ENCODE data around the gene POLR2L.
A peak's percentile ranks its signal among the peaks of the same experiment; 100 is the strongest.

The POLR2L gene

GRCh38 chr11:868394-868793 lies 26.1 kb upstream of the POLR2L start:
- H3K4me1 ChIP-seq (ENCODE audit: control insufficient read depth, low read depth, low read length), result peaks cover 9% of the 10 kb centered on the region

GRCh38 chr11:867856-868358 lies 25.6 kb upstream of the POLR2L start:
- Histone ChIP-seq H3K9ac (ENCODE audit: low read length) (no peak overlapping the region), H3K36me3 (ENCODE audit: control insufficient read depth, low read depth, low read length) (no peaks in the 10 kb centered on the region), H3K27me3 (ENCODE audit: control insufficient read depth, insufficient read depth, low read length) (no peaks in the 10 kb centered on the region), H3K9me3 (ENCODE audit: control insufficient read depth, low read depth, low read length) (no peaks in the 10 kb centered on the region), H3K27ac (ENCODE audit: low read length) (no peak overlapping the region), H3K4me1 (ENCODE audit: control insufficient read depth, low read depth, low read length) (peaks cover 13% of the 10 kb centered on the region), H3K4me3 (ENCODE audit: low read length) (no peak overlapping the region)

More at GRCh38 chr11:868394-868793, 26.1 kb upstream of the POLR2L start:
- Histone ChIP-seq H3K4me3 (ENCODE audit: low read length) (no peak overlapping the region), H3K27ac (ENCODE audit: low read length) (no peak overlapping the region), H3K9me3 (ENCODE audit: control insufficient read depth, low read depth, low read length) (no peaks in the 10 kb centered on the region), H3K9ac (ENCODE audit: low read length) (no peak overlapping the region), H3K27me3 (ENCODE audit: control insufficient read depth, insufficient read depth, low read length) (no peaks in the 10 kb centered on the region), H3K36me3 (ENCODE audit: control insufficient read depth, low read depth, low read length) (no peaks in the 10 kb centered on the region)

- Histone ChIP-seq H3K4me3 (ENCODE audit: low read length) (no peak overlapping the region), H3K4me1 (ENCODE audit: control insufficient read depth, low read depth, low read length) (peaks cover 25% of the 10 kb centered on the region), H3K27me3 (ENCODE audit: control insufficient read depth, insufficient read depth, low read length) (no peaks in the 10 kb centered on the region), H3K27ac (ENCODE audit: low read length) (no peak overlapping the region), H3K9me3 (ENCODE audit: control insufficient read depth, low read depth, low read length) (no peaks in the 10 kb centered on the region), H3K36me3 (ENCODE audit: control insufficient read depth, low read depth, low read length) (no peaks in the 10 kb centered on the region), H3K9ac (ENCODE audit: low read length) (no peak overlapping the region)
Observed at GRCh38 chr11:866481-866880, 24.2 kb upstream of the POLR2L start.

- no peak overlapping the region for H3K9ac ChIP-seq (ENCODE audit: low read length)
- H3K4me3 ChIP-seq (ENCODE audit: low read length), result no peak overlapping the region
- H3K27ac ChIP-seq (ENCODE audit: low read length), result no peak overlapping the region
- H3K36me3 ChIP-seq (ENCODE audit: control insufficient read depth, low read depth, low read length), result no peaks in the 10 kb centered on the region
- no peaks in the 10 kb centered on the region for H3K9me3 ChIP-seq (ENCODE audit: control insufficient read depth, low read depth, low read length)
- H3K27me3 ChIP-seq (ENCODE audit: control insufficient read depth, insufficient read depth, low read length), result peaks cover 4% of the 10 kb centered on the region
- peaks cover 25% of the 10 kb centered on the region for H3K4me1 ChIP-seq (ENCODE audit: control insufficient read depth, low read depth, low read length)
Observed at GRCh38 chr11:865462-866430, 23.4 kb upstream of the POLR2L start.

GRCh38 chr11:864898-865297 lies 22.6 kb upstream of the POLR2L start:
- Histone ChIP-seq H3K4me3 (ENCODE audit: low read length) (no peak overlapping the region), H3K36me3 (ENCODE audit: control insufficient read depth, low read depth, low read length) (no peaks in the 10 kb centered on the region), H3K27me3 (ENCODE audit: control insufficient read depth, insufficient read depth, low read length) (peaks cover 5% of the 10 kb centered on the region), H3K9me3 (ENCODE audit: control insufficient read depth, low read depth, low read length) (no peaks in the 10 kb centered on the region), H3K4me1 (ENCODE audit: control insufficient read depth, low read depth, low read length) (peaks cover 21% of the 10 kb centered on the region), H3K27ac (ENCODE audit: low read length) (no peak overlapping the region), H3K9ac (ENCODE audit: low read length) (no peak overlapping the region)

- H3K9ac ChIP-seq (ENCODE audit: low read length), result no peak overlapping the region
- H3K4me3 ChIP-seq (ENCODE audit: low read length), result no peak overlapping the region
- H3K27ac ChIP-seq (ENCODE audit: low read length), result no peak overlapping the region
- peaks cover 21% of the 10 kb centered on the region for H3K4me1 ChIP-seq (ENCODE audit: control insufficient read depth, low read depth, low read length)
- H3K36me3 ChIP-seq (ENCODE audit: control insufficient read depth, low read depth, low read length), result no peaks in the 10 kb centered on the region
- peaks cover 5% of the 10 kb centered on the region for H3K27me3 ChIP-seq (ENCODE audit: control insufficient read depth, insufficient read depth, low read length)
- no peaks in the 10 kb centered on the region for H3K9me3 ChIP-seq (ENCODE audit: control insufficient read depth, low read depth, low read length)
Observed at GRCh38 chr11:863910-864827, 21.8 kb upstream of the POLR2L start.

- peak overlapping the region; percentile 28 for H3K9ac ChIP-seq (ENCODE audit: low read length)
- peak overlapping the region; percentile 33 for H3K4me3 ChIP-seq (ENCODE audit: low read length)
- H3K4me1 ChIP-seq (ENCODE audit: control insufficient read depth, low read depth, low read length), result peaks cover 21% of the 10 kb centered on the region
- H3K27ac ChIP-seq (ENCODE audit: low read length), result no peak overlapping the region
- H3K27me3 ChIP-seq (ENCODE audit: control insufficient read depth, insufficient read depth, low read length), result peaks cover 5% of the 10 kb centered on the region
- no peaks in the 10 kb centered on the region for H3K36me3 ChIP-seq (ENCODE audit: control insufficient read depth, low read depth, low read length)
- H3K9me3 ChIP-seq (ENCODE audit: control insufficient read depth, low read depth, low read length), result no peaks in the 10 kb centered on the region
Observed at GRCh38 chr11:863023-863909, 20.9 kb upstream of the POLR2L start.

- peak overlapping the region; percentile 33 for H3K4me3 ChIP-seq (ENCODE audit: low read length)
Observed at GRCh38 chr11:862696-863022, 20.3 kb upstream of the POLR2L start.

GRCh38 chr11:862081-862661 lies 19.8 kb upstream of the POLR2L start:
- no peaks in the 10 kb centered on the region for H3K36me3 ChIP-seq (ENCODE audit: control insufficient read depth, low read depth, low read length)
- H3K9me3 ChIP-seq (ENCODE audit: control insufficient read depth, low read depth, low read length), result no peaks in the 10 kb centered on the region
- peak overlapping the region; percentile 33 for H3K4me3 ChIP-seq (ENCODE audit: low read length)
- peaks cover 21% of the 10 kb centered on the region for H3K4me1 ChIP-seq (ENCODE audit: control insufficient read depth, low read depth, low read length)
- H3K27ac ChIP-seq (ENCODE audit: low read length), result no peak overlapping the region
- H3K9ac ChIP-seq (ENCODE audit: low read length), result peak overlapping the region; percentile 28
- peaks cover 5% of the 10 kb centered on the region for H3K27me3 ChIP-seq (ENCODE audit: control insufficient read depth, insufficient read depth, low read length)

More at GRCh38 chr11:862696-863022, 20.3 kb upstream of the POLR2L start:
- Histone ChIP-seq H3K27ac (ENCODE audit: low read length) (no peak overlapping the region), H3K9ac (ENCODE audit: low read length) (peak overlapping the region; percentile 28), H3K4me1 (ENCODE audit: control insufficient read depth, low read depth, low read length) (peaks cover 21% of the 10 kb centered on the region), H3K9me3 (ENCODE audit: control insufficient read depth, low read depth, low read length) (no peaks in the 10 kb centered on the region), H3K27me3 (ENCODE audit: control insufficient read depth, insufficient read depth, low read length) (peaks cover 5% of the 10 kb centered on the region), H3K36me3 (ENCODE audit: control insufficient read depth, low read depth, low read length) (no peaks in the 10 kb centered on the region)

- no peak overlapping the region for H3K9ac ChIP-seq (ENCODE audit: low read length)
- H3K27me3 ChIP-seq (ENCODE audit: control insufficient read depth, insufficient read depth, low read length), result peaks cover 5% of the 10 kb centered on the region
- no peaks in the 10 kb centered on the region for H3K36me3 ChIP-seq (ENCODE audit: control insufficient read depth, low read depth, low read length)
- no peaks in the 10 kb centered on the region for H3K9me3 ChIP-seq (ENCODE audit: control insufficient read depth, low read depth, low read length)
- H3K27ac ChIP-seq (ENCODE audit: low read length), result no peak overlapping the region
- peaks cover 30% of the 10 kb centered on the region for H3K4me1 ChIP-seq (ENCODE audit: control insufficient read depth, low read depth, low read length)
- no peak overlapping the region for H3K4me3 ChIP-seq (ENCODE audit: low read length)
Observed at GRCh38 chr11:861105-861479, 18.8 kb upstream of the POLR2L start.
